GM21529 (cell line): ENCODE results near the gene ZDHHC24.

Experiments
- ATAC-seq: cut with Tn5 transposase; IDR thresholded peaks from one replicate; pipeline ENCODE4 v1.9.1; 2021; ENCODE audit not compliant: unreplicated experiment

Gene ZDHHC24

DNA sequence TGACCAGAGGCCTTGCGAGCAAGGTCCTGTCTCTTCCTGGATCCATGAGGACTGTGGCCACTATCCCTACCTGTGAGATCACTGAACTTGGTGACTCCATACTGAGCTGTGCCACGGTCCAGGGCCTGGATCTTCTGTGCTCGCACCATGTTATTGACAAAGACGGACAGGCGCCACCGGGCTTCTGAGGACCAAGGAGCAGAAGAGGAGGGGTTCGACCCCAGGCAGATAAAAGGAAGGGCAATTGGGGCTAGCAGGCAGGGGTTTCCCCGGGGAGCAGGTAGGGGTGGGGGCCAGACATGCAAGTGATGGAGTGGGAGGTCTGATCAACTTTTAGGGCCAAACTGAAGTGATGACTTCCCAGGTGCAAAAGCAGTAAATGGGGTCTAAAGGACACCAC is 20.4 kb upstream of the ZDHHC24 start:
- ATAC-seq = no peak

DNA sequence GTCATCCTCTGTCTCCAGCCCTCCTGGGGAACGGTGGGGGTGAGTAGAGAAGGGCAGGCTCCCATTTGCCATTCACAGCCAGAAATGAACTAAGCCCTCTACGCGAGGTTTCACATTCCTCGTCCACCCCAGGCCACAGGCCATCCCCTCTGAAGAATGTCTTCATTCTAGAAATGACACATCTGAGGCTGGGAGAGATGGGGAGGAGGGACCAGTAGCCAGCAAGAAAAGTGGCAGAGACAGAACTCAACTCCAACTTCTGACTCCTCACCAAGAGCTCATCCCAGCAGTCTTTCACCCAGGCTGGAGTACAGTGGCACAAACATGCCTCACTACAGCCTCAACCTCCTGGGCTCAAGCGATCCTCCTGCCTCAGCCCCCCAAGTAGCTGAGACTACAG is 19.1 kb upstream of the ZDHHC24 start:
- ATAC-seq = no peak

DNA sequence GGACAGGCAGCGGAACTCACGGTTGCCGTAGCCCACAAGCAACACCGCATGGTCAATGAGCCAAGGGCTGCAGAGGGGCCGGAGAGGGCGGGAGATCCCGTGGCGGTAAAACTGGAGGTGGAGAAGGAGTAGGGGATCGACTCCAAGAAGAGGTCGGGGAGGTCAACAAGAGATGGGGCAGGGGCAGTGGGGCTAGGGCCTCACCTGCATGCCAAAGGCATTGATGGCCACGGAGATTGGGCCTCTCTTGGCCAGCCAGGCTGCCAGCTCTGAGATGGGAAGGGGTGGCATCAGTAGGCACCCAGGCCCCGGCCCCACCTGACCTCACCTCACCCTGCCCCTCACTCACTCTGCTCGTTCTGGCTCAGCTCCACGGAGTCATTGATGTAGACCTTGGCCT is 18.7 kb upstream of the ZDHHC24 start:
- ATAC-seq = no peak

DNA sequence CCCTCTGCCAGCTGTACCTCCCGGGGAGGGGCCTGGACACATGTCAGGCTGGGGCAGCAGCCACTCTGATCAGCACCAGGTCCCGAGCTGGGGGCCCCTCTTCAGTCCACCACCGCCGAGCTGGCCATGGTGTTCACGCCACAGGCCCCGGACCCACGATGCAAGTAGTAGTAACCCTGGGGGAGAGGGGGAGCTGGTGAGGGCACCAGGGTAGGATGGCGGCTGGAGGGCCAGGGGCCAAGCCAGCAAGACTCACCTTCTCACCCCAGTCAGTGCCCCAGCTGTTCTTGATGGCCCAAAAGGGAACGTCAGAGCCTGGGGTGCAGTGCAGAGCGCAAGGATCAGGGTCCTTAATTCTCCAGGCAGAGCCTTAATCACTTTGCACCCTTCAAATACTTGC is 18.0 kb upstream of the ZDHHC24 start:
- no peak for ATAC-seq

DNA sequence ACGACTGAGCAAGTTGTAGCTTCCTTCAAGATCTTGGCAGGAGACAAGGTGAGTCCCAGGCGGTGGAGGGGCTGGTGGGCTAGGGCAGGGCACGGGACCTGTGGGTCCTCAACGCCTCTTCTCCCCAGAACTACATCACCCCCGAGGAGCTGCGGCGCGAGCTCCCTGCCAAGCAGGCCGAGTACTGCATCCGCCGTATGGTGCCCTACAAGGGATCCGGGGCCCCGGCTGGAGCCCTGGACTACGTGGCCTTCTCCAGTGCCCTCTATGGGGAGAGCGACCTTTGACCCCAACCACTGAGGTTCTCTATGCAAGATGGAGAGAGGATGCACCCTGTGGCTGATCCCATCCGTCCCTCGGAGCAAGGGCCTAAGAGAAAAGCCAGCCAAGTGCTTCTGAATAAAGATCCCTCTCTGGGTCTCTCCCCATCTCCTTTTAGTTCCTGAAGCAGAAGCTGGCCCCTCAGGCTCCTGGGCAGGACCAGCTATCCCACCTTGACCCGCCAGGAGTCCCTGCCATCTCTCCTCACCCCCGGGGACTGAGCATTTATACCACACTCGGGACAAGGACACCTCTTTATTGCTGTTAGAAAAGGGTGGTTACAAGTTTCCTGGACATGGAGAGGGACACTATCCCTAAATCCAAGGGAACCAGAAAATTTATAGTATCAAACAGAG is 17.2 kb upstream of the ZDHHC24 start:
- no peak for ATAC-seq

DNA sequence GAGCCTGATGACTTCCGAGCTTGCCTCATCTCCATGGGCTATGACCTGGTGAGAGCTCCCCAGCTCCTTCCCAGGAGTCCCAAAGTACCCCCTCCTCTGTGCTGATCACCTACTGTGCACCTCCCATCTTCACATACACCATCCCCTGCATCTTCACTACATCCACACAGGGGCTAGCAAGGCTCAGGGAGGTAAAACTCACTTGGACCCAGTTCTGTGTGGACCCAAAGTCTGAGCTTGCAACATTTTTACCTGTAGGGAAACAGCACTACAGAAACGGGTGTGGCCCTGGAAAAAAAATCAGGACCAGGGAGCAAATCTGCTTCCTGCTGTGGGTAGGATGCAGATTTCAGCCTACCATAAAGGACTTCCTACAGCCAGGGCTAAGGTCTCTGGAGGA is 16.4 kb upstream of the ZDHHC24 start:
- ATAC-seq = no peak

DNA sequence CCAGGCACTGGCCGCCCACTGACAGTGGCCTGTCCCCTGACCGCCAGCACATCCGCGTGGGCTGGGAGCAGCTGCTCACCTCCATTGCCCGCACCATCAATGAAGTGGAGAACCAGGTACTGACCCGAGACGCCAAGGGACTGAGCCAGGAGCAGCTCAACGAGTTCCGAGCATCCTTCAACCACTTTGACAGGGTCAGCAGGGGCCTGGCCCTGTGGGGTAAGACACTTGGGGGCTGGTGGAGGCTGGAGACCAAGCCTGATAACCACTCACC is 16.1 kb upstream of the ZDHHC24 start:
- no peak for ATAC-seq

DNA sequence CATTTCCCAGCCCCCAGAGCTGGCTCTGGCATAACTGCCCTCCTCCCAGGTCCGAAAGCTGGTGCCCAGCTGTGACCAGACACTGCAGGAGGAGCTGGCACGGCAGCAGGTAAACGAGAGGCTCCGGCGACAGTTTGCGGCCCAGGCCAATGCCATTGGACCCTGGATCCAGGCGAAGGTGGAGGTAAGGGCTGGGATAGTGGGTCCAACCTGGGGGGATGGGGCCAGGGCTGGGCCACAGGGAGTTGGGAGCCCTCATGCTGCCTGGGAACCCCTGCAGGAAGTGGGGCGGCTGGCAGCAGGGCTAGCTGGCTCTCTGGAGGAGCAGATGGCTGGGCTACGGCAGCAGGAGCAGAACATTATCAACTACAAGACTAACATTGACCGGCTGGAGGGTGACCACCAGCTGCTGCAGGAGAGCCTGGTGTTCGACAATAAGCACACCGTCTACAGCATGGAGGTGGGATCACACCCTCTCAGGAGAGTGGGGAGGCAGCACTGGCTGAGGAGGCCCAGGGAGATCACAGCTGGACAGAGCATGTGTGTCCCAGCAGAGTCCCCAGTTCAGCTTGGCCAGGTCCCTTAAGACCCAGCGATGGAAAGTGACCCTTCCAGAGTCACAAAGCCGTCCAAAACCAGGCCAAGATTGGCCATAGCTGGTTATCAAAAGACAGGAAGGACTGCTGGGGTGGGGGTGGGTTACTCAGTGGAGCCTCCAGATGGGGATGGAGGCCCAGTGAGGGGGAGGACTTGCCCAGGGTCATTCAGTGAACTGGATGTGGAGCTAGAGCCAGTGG is 15.5 kb upstream of the ZDHHC24 start:
- no peak for ATAC-seq

DNA sequence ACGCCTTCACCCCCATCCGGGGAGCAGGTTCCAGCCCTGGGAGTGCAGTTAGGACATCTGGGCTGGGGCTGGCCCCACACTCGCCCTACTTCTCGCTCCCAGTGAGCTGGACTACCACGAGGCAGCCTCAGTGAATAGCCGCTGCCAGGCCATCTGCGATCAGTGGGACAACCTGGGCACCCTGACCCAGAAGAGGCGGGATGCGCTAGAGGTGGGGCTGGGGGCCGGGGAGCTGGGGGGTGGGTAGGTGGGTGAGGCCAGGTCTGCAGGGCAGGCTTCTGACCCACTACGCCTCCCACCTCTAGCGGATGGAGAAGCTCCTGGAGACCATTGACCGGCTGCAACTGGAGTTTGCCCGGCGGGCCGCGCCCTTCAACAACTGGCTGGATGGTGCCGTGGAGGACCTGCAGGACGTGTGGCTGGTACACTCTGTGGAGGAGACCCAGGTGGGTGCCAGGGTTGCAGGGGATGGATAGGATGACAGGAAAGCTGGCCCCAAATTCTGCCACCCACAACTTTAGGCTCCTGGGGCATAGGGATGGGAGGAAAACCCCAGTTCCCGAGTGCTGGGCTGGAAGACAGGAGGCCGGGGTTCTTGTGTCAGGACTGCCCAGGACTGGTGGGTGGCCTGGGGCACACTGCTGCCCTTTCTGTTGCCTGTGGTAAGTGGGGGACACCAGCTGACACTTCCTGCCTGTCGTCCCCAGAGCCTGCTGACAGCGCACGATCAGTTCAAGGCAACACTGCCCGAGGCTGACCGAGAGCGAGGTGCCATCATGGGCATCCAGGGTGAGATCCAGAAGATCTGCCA is 14.2 kb upstream of the ZDHHC24 start:
- ATAC-seq = no peak

DNA sequence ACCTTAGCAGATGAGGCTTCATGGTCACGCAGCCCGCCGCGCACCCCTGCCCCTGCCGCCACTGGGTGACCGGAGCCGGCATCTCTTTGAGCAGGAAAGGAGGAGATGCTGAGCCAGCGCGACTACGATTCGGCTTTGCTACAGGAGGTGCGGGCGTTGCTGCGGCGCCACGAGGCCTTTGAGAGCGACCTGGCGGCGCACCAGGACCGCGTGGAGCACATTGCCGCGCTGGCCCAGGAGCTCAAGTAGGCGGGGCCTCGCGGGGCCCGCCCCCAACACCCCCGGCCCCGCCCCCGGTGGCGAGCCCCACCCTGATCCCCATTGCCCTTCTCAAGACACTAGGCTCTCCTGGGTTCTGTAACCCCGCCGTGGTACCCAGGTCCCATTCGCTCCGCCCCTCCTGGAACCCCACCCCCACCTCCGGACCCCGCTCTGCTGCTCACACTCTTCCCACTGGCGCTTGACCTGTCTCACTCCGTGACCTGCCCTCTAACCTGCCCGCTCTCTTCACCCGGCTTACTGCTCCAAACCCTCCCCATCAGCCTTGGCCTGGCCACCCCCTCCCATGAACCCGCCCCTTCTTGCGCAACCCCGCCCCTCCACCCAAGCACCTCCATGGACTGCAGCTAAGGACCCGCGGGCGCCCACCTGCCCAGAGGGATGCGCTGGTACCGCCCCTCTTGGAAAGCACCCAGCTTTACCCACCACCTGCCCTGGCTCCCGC is 13.5 kb upstream of the ZDHHC24 start:
- ATAC-seq = no peak

DNA sequence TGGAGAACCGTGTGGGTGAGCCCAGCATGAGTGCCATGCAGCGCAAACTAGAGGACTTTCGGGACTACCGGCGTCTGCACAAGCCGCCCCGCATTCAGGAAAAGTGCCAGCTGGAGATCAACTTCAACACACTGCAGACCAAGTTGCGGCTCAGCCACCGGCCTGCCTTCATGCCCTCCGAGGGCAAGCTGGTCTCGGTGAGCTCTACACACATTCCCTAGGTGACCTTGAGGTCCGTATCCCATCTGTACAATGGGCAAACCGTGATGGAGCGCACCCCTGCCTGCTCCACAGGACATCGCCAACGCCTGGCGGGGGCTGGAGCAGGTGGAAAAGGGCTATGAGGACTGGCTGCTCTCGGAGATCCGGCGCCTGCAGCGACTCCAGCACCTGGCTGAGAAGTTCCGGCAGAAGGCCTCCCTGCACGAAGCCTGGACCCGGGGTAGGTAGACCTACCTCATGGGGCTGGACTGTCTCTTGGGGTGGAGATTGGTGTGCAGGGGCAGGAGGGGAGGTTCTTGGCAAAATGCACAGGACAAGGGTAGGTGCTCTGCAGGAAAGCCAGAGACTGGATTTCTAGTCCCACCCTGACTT is 12.0 kb upstream of the ZDHHC24 start:
- ATAC-seq = no peak

DNA sequence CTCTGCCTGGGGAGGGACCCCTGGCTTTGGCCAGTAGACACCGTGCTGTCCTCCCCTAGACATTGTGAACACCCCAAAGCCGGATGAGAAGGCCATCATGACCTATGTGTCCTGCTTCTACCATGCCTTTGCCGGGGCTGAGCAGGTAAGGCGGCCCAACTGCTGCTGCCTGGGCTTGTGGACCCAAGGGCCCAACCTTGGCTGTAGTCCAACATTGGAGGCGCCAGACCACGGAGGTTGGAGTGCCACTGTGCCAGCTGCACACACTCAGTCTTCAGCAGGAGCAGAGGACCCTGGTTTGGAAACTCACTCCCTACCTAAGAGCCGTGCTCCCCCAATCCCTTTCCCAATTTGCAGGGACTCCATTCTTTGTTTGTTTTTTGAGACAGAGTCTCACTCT is 10.2 kb upstream of the ZDHHC24 start:
- ATAC-seq = no peak

DNA sequence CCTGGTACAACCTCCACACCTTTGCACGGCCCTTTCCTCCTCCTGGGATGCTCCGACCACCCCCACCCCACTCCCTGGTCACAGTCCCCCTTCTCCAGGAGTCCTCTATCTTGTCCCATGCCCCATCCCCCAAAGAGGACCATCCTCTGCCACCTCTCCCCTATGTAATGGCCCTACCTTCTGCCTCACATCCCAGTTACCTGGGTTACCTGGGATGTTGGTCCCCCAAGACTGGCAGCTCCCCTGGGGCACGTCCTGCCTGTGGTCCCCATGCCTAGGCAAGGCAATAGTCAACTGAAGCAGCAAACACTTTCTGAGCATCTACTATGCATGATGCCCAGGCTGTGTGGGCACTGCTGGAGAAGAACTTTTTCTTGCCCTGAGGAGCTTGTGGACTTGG is 9.6 kb upstream of the ZDHHC24 start:
- ATAC-seq = no peak

DNA sequence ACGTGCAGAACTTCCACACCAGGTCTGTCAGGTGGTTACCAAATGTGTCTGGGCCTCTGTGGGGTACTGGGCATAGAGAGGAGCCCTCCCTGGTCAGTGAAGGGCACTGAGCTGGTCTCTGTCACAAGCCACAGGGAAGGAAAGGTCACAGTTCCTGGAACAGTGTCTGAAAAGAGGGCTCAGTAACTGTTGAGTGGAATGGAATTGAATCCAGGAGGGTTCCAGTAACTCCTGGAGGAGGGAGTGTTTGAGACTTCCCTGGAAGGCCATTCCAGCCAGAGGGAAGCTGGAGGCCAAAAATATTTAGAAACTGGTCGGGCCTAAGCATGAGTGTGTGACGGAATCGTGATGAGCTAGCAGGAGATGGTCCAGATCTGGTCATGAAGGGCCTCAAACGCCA is 8.8 kb upstream of the ZDHHC24 start:
- ATAC-seq = no peak

DNA sequence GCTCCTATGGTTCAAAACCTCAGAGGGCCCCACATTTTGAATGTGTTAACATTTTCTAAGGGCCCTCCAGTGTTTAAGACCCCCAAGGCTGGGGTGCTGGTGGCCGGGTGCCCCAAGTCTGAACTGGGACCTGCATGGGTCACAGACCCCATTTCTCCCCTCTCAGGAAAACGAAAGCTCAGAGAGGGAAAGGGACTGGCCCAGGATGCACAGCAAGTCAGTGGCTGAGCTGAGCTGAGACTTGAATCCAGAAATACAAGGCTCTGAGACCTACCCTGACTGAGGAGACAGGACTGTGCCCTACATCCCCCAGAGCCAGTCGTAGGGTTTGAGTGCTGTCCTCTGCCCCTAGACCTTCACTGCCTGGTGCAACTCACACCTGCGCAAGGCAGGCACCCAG is 5.0 kb upstream of the ZDHHC24 start:
- no peak for ATAC-seq

DNA sequence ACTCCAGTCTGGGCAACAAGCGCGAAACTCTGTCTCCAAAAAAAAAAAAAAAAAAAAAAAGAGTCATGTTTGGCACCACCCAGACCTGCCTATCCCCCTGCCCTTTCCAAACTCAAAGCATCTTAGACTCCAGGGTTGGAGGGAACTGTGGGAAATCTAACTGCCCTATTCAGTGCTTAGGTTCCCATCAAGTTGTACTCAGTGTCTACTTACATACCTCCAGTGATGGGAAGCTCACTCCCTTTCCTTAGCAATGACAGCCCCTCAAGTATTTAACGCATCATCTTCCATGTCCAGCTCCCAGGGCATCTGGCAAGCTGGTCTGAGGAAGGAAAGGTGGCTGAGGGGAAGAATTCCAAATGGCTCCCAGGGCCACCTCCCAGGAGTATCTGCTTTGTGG is 3.8 kb upstream of the ZDHHC24 start:
- ATAC-seq = no peak

DNA sequence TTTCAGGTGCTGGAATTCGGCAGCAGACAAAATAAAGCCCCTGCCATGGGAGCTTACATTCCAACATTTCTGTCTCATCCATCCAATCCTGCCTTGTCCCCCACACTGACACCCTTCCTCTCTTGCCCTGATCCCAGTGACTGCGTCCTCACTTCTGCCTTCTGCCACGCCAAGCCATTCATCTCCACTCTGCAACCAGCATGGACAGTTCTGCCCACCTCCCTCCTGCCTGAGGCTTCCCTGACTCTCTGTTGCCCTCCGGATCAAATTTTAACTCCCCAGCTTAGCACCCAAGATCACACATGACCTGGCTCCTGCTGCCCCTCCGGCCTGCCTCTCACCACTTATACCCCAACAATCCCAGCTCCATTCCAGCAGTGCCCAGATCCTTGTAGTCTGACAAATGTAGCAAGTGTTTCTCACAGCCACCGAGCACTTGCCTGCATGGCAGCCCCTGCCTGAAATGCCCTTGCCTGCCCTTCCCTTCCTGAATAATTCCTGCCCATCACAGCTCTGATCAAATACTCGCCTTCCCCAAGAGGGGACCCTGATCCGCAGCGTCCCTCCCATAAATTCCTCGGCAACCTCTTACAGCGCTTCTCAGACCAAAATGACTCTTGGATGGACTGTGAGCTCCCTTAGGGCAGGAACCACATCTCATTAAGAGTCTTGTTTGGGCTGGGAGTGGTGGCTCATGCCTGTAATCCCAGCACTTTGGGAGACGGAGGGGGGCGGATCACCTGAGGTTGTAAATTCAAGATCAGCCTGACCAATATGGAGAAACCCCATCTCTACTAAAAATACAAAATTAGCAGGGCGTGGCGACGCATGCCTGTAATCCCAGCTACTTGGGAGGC is 3.2 kb upstream of the ZDHHC24 start:
- ATAC-seq = no peak

DNA sequence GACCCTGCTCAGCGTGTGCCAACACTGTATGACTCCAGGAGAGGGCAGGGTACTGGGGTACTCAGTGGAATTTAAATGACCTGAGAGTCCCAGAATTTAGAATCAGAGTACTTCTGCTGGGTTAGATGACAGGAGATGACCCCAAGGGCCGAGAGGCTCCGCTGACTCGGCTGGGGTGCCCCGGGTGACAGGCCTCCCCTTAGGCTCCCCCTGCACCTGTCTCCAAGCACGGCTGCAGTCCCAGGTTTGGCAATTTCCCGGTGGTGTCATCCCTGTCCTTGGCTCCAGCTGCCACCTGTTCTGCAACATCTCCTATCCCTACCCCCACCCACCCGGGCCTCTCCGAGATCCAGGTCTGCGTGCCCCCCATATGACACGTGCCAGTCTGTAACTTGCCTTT is 2.2 kb upstream of the ZDHHC24 start:
- no peak for ATAC-seq

DNA sequence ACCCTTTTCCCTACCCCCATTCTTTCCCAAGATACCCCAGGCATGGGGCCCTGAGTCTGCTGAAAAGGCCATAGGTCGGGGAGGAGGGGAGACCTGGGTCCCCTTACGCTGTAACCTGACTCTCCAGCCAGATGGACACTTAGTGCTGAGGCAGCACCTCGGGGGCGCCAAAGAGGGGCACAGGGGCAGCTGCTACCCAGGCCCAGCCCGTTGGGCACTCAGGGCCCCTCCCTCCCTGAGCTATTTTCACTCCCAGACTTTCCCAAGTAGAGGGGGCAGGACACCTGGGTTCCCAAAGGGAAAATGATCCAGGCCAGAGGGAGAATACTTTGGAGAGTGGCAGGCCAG is 1.8 kb upstream of the ZDHHC24 start:
- ATAC-seq = no peak

DNA sequence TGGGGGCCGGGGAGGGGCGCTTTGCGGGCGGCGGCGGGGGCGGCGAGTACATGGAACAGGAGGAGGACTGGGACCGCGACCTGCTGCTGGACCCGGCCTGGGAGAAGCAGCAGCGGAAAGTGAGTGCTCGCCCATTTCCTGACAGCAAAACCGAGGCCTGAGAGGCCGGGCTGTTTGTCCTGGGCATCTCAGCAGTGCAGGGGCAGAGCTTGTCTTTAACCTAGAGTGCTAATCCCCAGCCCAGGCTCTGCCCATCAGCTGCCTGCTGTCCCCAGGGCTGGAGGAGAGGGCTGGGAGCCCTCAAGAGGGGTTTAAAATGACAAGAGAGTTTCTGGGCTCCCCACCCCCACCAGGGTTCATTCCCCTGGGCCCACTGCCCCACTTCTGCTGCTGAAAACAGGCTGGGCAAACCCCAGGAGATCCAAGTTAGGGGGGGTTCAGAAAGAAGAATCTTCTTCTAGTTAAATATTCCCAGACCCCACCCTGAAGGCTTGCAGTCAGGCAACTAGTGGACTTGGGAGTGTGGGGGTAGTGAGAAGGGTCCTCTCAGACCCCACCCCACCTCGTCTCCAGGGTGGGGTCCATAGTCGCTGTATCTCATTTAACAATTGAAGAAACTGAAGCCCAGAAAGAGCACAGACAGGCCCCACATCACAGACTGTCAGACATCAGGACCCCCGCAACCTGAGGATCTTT is 1.3 kb upstream of the ZDHHC24 start:
- no peak for ATAC-seq
